MM.1S (cell line): ENCODE measurements around the gene LYZL1.
"Not testable (repeated sequence)": the region's sequence is repeated elsewhere in the genome, so short reads cannot be mapped to it uniquely, and the experiment has no call there.

Experiments used
- DNase-seq: peaks from one replicate; pipeline ENCODE4 v3.0.0-alpha.2; 2015
- H2AFZ ChIP-seq: fragments of 300-600 bp; sonication (generic); 2 replicates; pipeline ENCODE4 v1.6.0; 2016; ENCODE audit warnings: antibody characterized with exemption, low read length
- H3F3A ChIP-seq: fragments of 300-600 bp; sonication (generic); 2 replicates; pipeline ENCODE4 v1.6.1; 2016; ENCODE audit warnings: mild to moderate bottlenecking, antibody characterized with exemption, low read length, moderate library complexity, mixed read lengths; ENCODE audit not compliant: insufficient read depth
- H3K27ac ChIP-seq: fragments of 300-600 bp; sonication (generic); 2 replicates; pipeline ENCODE4 v1.5.1; 2016; ENCODE audit warnings: mild to moderate bottlenecking, low read length
- H3K27me3 ChIP-seq: fragments of 300-600 bp; sonication (generic); replicated peaks from 2 replicates; pipeline ENCODE4 v1.6.0; 2016; ENCODE audit warnings: low read length; ENCODE audit not compliant: insufficient read depth
- H3K36me3 ChIP-seq: fragments of 300-600 bp; sonication (generic); replicated peaks from 2 replicates; pipeline ENCODE4 v1.6.1; 2016; ENCODE audit warnings: mild to moderate bottlenecking, low read length, mixed read lengths; ENCODE audit not compliant: insufficient read depth
- H3K4me1 ChIP-seq: fragments of 300-600 bp; sonication (generic); 2 replicates; pipeline ENCODE4 v1.6.1; 2016; ENCODE audit warnings: low read length, mixed read lengths
- H3K4me2 ChIP-seq: fragments of 300-600 bp; sonication (generic); 2 replicates; pipeline ENCODE4 v1.6.0; 2016; ENCODE audit warnings: low read depth, low read length
- H3K4me3 ChIP-seq: fragments of 300-600 bp; sonication (generic); 2 replicates; pipeline ENCODE4 v1.5.1; 2016; ENCODE audit warnings: low read length, mixed read lengths
- H3K79me2 ChIP-seq: fragments of 300-600 bp; sonication (generic); 2 replicates; pipeline ENCODE4 v1.6.1; 2016; ENCODE audit warnings: mixed run types, low read length, mixed read lengths
- H3K9ac ChIP-seq: fragments of 300-600 bp; sonication (generic); 2 replicates; pipeline ENCODE4 v1.6.1; 2016; ENCODE audit warnings: low read length, mixed read lengths
- H3K9me2 ChIP-seq: fragments of 300-600 bp; sonication (generic); replicated peaks from 2 replicates; pipeline ENCODE4 v1.6.1; 2016; ENCODE audit warnings: mild to moderate bottlenecking, low read length, mixed read lengths; ENCODE audit not compliant: insufficient read depth
- H3K9me3 ChIP-seq: fragments of 300-600 bp; sonication (generic); replicated peaks from 2 replicates; pipeline ENCODE4 v1.6.1; 2016; ENCODE audit warnings: mild to moderate bottlenecking, low read length, mixed read lengths; ENCODE audit not compliant: insufficient read depth
- H4K20me1 ChIP-seq: fragments of 300-600 bp; sonication (generic); 2 replicates; pipeline ENCODE4 v1.6.1; 2016; ENCODE audit warnings: mild to moderate bottlenecking, low read length, moderate library complexity, mixed read lengths; ENCODE audit not compliant: insufficient read depth
- CTCF ChIP-seq: fragments of 300-600 bp; sonication (generic); IDR thresholded peaks from 2 replicates; pipeline ENCODE4 v1.5.1; 2016; ENCODE audit warnings: antibody characterized with exemption, low read length, mixed read lengths
- EZH2 ChIP-seq: fragments of 300-600 bp; sonication (generic); optimal IDR thresholded peaks from 2 replicates; pipeline ENCODE3; 2017; ENCODE audit warnings: low read depth, mild to moderate bottlenecking, antibody characterized with exemption, low read length, mixed read lengths
- EZH2phosphoT487 ChIP-seq: fragments of 300-600 bp; sonication (generic); IDR thresholded peaks from 2 replicates; pipeline ENCODE4 v1.6.1; 2018; ENCODE audit warnings: antibody characterized with exemption, low read length

LYZL1 gene

DNA sequence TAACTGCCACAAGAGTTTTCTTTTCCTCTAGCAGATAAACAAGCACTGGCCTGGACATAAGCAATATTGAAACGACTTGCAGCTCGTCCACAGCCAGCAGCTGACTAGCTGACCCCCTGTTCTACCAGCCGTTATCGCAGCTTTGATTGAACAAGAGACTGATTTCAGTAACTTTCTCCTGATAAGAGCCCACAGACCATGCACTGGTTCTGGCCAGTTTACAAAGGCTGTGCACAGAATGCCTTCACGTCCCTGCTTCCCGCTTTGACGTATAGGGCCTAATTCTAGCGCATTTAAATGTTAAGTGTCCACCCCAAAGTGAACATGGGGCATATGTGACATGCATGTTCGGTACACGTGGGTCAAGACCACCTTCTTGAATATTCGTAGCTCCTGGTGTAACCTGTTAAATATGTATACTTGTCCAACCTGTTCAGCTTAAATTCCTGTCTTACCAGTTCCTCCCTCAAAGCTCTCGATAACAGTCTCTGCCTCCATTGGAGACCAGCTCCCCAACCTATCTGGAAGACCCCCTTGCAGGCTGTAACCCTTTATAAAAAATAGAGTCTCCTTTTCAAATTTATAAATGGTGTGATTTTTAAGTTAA lies 69.2 kb downstream of the LYZL1 start:
- H3K36me3 ChIP-seq, result no peaks in the 10 kb centered on the region
- H2AFZ ChIP-seq, result no peak overlapping the region
- H3K9ac ChIP-seq, result no peak overlapping the region
- no peak overlapping the region for H3K4me3 ChIP-seq
- no peaks in the 10 kb centered on the region for H3F3A ChIP-seq
- DNase-seq, result no peak
- no peaks in the 10 kb centered on the region for H3K4me1 ChIP-seq
- H3K9me2 ChIP-seq, result no peaks in the 10 kb centered on the region
- no peak overlapping the region for H3K4me2 ChIP-seq
- H3K27ac ChIP-seq, result no peak overlapping the region
- H3K27me3 ChIP-seq, result no peaks in the 10 kb centered on the region
- TF ChIP-seq EZH2phosphoT487 (no peak), CTCF (no peak), EZH2 (no peak)
- no peaks in the 10 kb centered on the region for H3K9me3 ChIP-seq
- no peaks in the 10 kb centered on the region for H4K20me1 ChIP-seq
- no peaks in the 10 kb centered on the region for H3K79me2 ChIP-seq

GRCh38 chr10:29360215-29360853 lies 71.5 kb downstream of the LYZL1 start:
- H3F3A ChIP-seq, DNase-seq, H4K20me1 ChIP-seq, H3K9ac ChIP-seq, H3K79me2 ChIP-seq, H3K4me1 ChIP-seq, H3K27ac ChIP-seq, H3K9me2 ChIP-seq, H3K27me3 ChIP-seq, H3K9me3 ChIP-seq, H3K4me2 ChIP-seq, H3K36me3 ChIP-seq, H3K4me3 ChIP-seq, H2AFZ ChIP-seq: not testable (repeated sequence)
